GM18870 (cell line): ENCODE data around the gene TOR1AIP1.
A peak's percentile ranks its signal among the peaks of the same experiment; 100 is the strongest.
"Not testable (repeated sequence)": the region's sequence is repeated elsewhere in the genome, so short reads cannot be mapped to it uniquely, and the experiment has no call there.

Experiments used
- ATAC-seq: cut with Tn5 transposase; IDR thresholded peaks from one replicate; pipeline ENCODE4 v1.9.1; 2021; ENCODE audit warnings: moderate library complexity; ENCODE audit not compliant: unreplicated experiment

Gene TOR1AIP1

GRCh38 chr1:179882253-179883039 is at the start of gene TOR1AIP1:
Gene TOR1AIP1, plus strand, starts transcription at chr1:179882285. Its CDS starts 218 bp downstream, at chr1:179882503.
- ATAC-seq: peak; percentile 84

- not testable (repeated sequence) for ATAC-seq
Measured at GRCh38 chr1:179836686-179837445, 45.2 kb upstream of the TOR1AIP1 start.

GRCh38 chr1:179840107-179840506 is 42.0 kb upstream of the TOR1AIP1 start:
- ATAC-seq: no peak

- no peak for ATAC-seq
Measured at GRCh38 chr1:179848233-179848632, 33.9 kb upstream of the TOR1AIP1 start.

- ATAC-seq: no peak
Measured at GRCh38 chr1:179853102-179853501, 29.0 kb upstream of the TOR1AIP1 start.

GRCh38 chr1:179855831-179856230 is 26.3 kb upstream of the TOR1AIP1 start:
- ATAC-seq: not testable (repeated sequence)

GRCh38 chr1:179856296-179856695 is 25.8 kb upstream of the TOR1AIP1 start:
- no peak for ATAC-seq

- ATAC-seq: no peak
Measured at GRCh38 chr1:179857009-179857408, 25.1 kb upstream of the TOR1AIP1 start.

GRCh38 chr1:179860652-179861051 is 21.4 kb upstream of the TOR1AIP1 start:
- no peak for ATAC-seq

- ATAC-seq: no peak
Measured at GRCh38 chr1:179865377-179865776, 16.7 kb upstream of the TOR1AIP1 start.

- no peak for ATAC-seq
Measured at GRCh38 chr1:179866616-179867015, 15.5 kb upstream of the TOR1AIP1 start.

- peak; percentile 52 for ATAC-seq
Measured at GRCh38 chr1:179867493-179868330, 14.4 kb upstream of the TOR1AIP1 start.

- ATAC-seq: no peak
Measured at GRCh38 chr1:179870870-179871269, 11.2 kb upstream of the TOR1AIP1 start.

GRCh38 chr1:179871940-179872339 is 10.1 kb upstream of the TOR1AIP1 start:
- no peak for ATAC-seq

- ATAC-seq: no peak
Measured at GRCh38 chr1:179872558-179872957, 9.5 kb upstream of the TOR1AIP1 start.

- ATAC-seq: no peak
Measured at GRCh38 chr1:179873438-179873851, 8.6 kb upstream of the TOR1AIP1 start.

- no peak for ATAC-seq
Measured at GRCh38 chr1:179875596-179876299, 6.3 kb upstream of the TOR1AIP1 start.

- no peak for ATAC-seq
Measured at GRCh38 chr1:179876300-179876715, 5.8 kb upstream of the TOR1AIP1 start.

GRCh38 chr1:179877586-179878265 is 4.4 kb upstream of the TOR1AIP1 start, which contains the start of gene TOR1AIP2:
Gene TOR1AIP2, minus strand, starts transcription at chr1:179877803. Its CDS starts 25,138 bp downstream, at chr1:179852665.
- peak; percentile 58 for ATAC-seq

GRCh38 chr1:179879797-179880196 is 2.3 kb upstream of the TOR1AIP1 start:
- no peak for ATAC-seq
